Retinal pigment epithelial cell (primary cell): ENCODE measurements around the gene DCUN1D2.

ENCODE experiments used
- DNase-seq: peaks from one replicate; pipeline ENCODE4 v3.0.0-alpha.2; 2010; ENCODE audit warnings: low read depth
- H3K4me3 ChIP-seq: 2 replicates; pipeline ENCODE4 v1.5.1; 2011; ENCODE audit warnings: mild to moderate bottlenecking, low read length, control low read depth, moderate library complexity
- CTCF ChIP-seq: conservative IDR thresholded peaks from 2 replicates; pipeline ENCODE4 v1.5.1; 2011; ENCODE audit warnings: low read depth, low read length, control low read depth, inconsistent platforms

The DCUN1D2 gene

GRCh38 chr13:113417008-113417751 is 73.3 kb downstream of the DCUN1D2 start:
- H3K4me3 ChIP-seq: no peak overlapping the region
- no peak for TF ChIP-seq CTCF
- DNase-seq: no peak

- no peak overlapping the region for H3K4me3 ChIP-seq
- no peak for DNase-seq
- no peak for TF ChIP-seq CTCF
These were observed 74.7 kb downstream of the DCUN1D2 start for GRCh38 chr13:113415825-113416224.

- DNase-seq: no peak
- TF ChIP-seq CTCF: no peak
- no peak overlapping the region for H3K4me3 ChIP-seq
These were observed 75.5 kb downstream of the DCUN1D2 start for GRCh38 chr13:113415032-113415431.

- no peak for TF ChIP-seq CTCF
- no peak for DNase-seq
- H3K4me3 ChIP-seq: no peak overlapping the region
These were observed 76.2 kb downstream of the DCUN1D2 start for GRCh38 chr13:113414335-113414734.

GRCh38 chr13:113413898-113414282 is 76.6 kb downstream of the DCUN1D2 start:
- DNase-seq: no peak
- no peak for TF ChIP-seq CTCF
- H3K4me3 ChIP-seq: no peak overlapping the region

- no peak overlapping the region for H3K4me3 ChIP-seq
- DNase-seq: no peak
- TF ChIP-seq CTCF: no peak
These were observed 77.2 kb downstream of the DCUN1D2 start for GRCh38 chr13:113413178-113413897.

- H3K4me3 ChIP-seq: no peak overlapping the region
- no peak for TF ChIP-seq CTCF
- DNase-seq: no peak
These were observed 78.1 kb downstream of the DCUN1D2 start for GRCh38 chr13:113412440-113412839.
